GM18520 (cell line): ENCODE results near the gene LMF1.
"Not testable (repeated sequence)": the region's sequence is repeated elsewhere in the genome, so short reads cannot be mapped to it uniquely, and the experiment has no call there.

ENCODE experiments used
- ATAC-seq: cut with Tn5 transposase; IDR thresholded peaks from one replicate; pipeline ENCODE4 v1.9.1; 2021; ENCODE audit not compliant: unreplicated experiment

Gene LMF1

GRCh38 chr16:972316-973002 is 1.7 kb upstream of the LMF1 start:
- no peak for ATAC-seq

- ATAC-seq = no peak
These were observed 1.2 kb upstream of the LMF1 start for GRCh38 chr16:971981-972315.

- no peak for ATAC-seq
These were observed 760 bp upstream of the LMF1 start for GRCh38 chr16:971582-971905.

GRCh38 chr16:970386-970765 is 408 bp downstream of the LMF1 start:
- no peak for ATAC-seq

- no peak for ATAC-seq
These were observed 1.0 kb downstream of the LMF1 start for GRCh38 chr16:969508-970385.

GRCh38 chr16:968620-969019 is 2.2 kb downstream of the LMF1 start:
- no peak for ATAC-seq

- ATAC-seq = no peak
These were observed 3.1 kb downstream of the LMF1 start for GRCh38 chr16:967546-968295.

- no peak for ATAC-seq
These were observed 3.7 kb downstream of the LMF1 start for GRCh38 chr16:967077-967541.

GRCh38 chr16:966505-966904 is 4.3 kb downstream of the LMF1 start:
- ATAC-seq = no peak

- ATAC-seq = no peak
These were observed 4.7 kb downstream of the LMF1 start for GRCh38 chr16:966035-966434.

GRCh38 chr16:965487-965886 is 5.3 kb downstream of the LMF1 start:
- ATAC-seq = no peak

- no peak for ATAC-seq
These were observed 5.8 kb downstream of the LMF1 start for GRCh38 chr16:965036-965395.

- no peak for ATAC-seq
These were observed 6.3 kb downstream of the LMF1 start for GRCh38 chr16:964356-965035.

- ATAC-seq = no peak
These were observed 6.9 kb downstream of the LMF1 start for GRCh38 chr16:963913-964312.

- no peak for ATAC-seq
These were observed 7.6 kb downstream of the LMF1 start for GRCh38 chr16:962901-963814.

GRCh38 chr16:962366-962765 is 8.4 kb downstream of the LMF1 start:
- ATAC-seq = no peak

- no peak for ATAC-seq
These were observed 11.3 kb downstream of the LMF1 start for GRCh38 chr16:959232-960040.

- not testable (repeated sequence) for ATAC-seq
These were observed 15.0 kb downstream of the LMF1 start for GRCh38 chr16:955766-956165.

- ATAC-seq = not testable (repeated sequence)
These were observed 17.0 kb downstream of the LMF1 start for GRCh38 chr16:953818-954217.

- ATAC-seq = no peak
These were observed 18.5 kb downstream of the LMF1 start for GRCh38 chr16:952321-952720.
